SJSA1 (cell line): ENCODE measurements around the gene RALA. TPM values are rescaled to one million over a fixed set of nuclear protein-coding genes. Genes with fewer than 3 reads are reported as not detected.
A peak's percentile ranks its signal among the peaks of the same experiment; 100 is the strongest.

Experiments
- DNase-seq, 2 experiments: peaks; one replicate each; pipeline ENCODE4 v3.0.0-alpha.2; 2015 to 2020; ENCODE audit warnings: low spot score in 2 of 2, low read depth in 1 of 2
- H3K27ac ChIP-seq: fragments of 250-450 bp; sonication (Bioruptor Pico); 2 replicates; pipeline ENCODE4 v1.5.1; 2020; ENCODE audit warnings: mild to moderate bottlenecking, moderate library complexity
- H3K27me3 ChIP-seq: fragments of 250-450 bp; sonication (Bioruptor Pico); replicated peaks from 2 replicates; pipeline ENCODE4 v1.5.1; 2020; ENCODE audit warnings: mild to moderate bottlenecking, moderate library complexity
- H3K36me3 ChIP-seq: fragments of 250-450 bp; sonication (Bioruptor Pico); 2 replicates; pipeline ENCODE4 v1.5.1; 2020; ENCODE audit warnings: mild to moderate bottlenecking
- H3K4me1 ChIP-seq: fragments of 250-450 bp; sonication (Bioruptor Pico); replicated peaks from 2 replicates; pipeline ENCODE4 v1.6.1; 2021; ENCODE audit warnings: mild to moderate bottlenecking
- H3K4me3 ChIP-seq: fragments of 250-450 bp; sonication (Bioruptor Pico); 2 replicates; pipeline ENCODE4 v1.5.1; 2020; ENCODE audit warnings: mild to moderate bottlenecking
- H3K9me3 ChIP-seq: fragments of 250-450 bp; sonication (Bioruptor Pico); replicated peaks from 2 replicates; pipeline ENCODE4 v1.5.1; 2020; ENCODE audit warnings: mild to moderate bottlenecking
- total RNA-seq: library from RNA; depleted of rRNA; stranded (reverse); fragments of >200 nt; shearing (Covaris generic); gene quantifications from 2 replicates; pipeline ENCODE4 v1.2.3, GENCODE V29; 2014

Gene RALA
- total RNA-seq, 1 experiment from 2014 or later: 17.8 TPM

DNA sequence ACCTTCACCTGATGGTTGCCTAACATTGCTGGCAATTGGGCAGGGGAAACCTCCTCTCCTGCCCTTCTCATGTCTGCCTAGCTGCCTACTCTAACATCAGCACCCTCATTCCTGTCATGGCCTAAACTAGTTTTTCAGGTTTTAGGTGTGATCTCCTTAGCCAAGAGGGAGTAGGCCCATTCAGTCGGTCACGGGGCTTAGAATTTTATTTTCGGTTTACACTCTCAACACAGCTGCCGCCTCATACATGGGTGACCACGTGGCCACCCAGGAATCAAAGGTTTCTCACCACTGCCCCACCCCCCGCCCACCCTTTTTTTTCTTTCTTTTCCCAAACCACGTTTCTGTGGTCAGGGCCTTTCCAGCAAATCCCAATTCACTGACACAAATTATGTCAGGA is 97.2 kb downstream of the RALA start:
- H3K27me3 ChIP-seq: no peaks in the 10 kb centered on the region
- peaks cover 13% of the 10 kb centered on the region for H3K4me1 ChIP-seq
- peak; percentile 63 to 78 for DNase-seq
- H3K36me3 ChIP-seq: no peaks in the 10 kb centered on the region
- no peak overlapping the region for H3K4me3 ChIP-seq
- H3K9me3 ChIP-seq: no peaks in the 10 kb centered on the region
- H3K27ac ChIP-seq: peak overlapping the region; percentile 72

- DNase-seq: no peak
- H3K27me3 ChIP-seq: no peaks in the 10 kb centered on the region
- H3K36me3 ChIP-seq: no peaks in the 10 kb centered on the region
- H3K4me3 ChIP-seq: no peak overlapping the region
- peak overlapping the region; percentile 72 for H3K27ac ChIP-seq
- H3K9me3 ChIP-seq: no peaks in the 10 kb centered on the region
- H3K4me1 ChIP-seq: peaks cover 13% of the 10 kb centered on the region
Observed at GRCh38 chr7:39721345-39721744, 98.0 kb downstream of the RALA start.

DNA sequence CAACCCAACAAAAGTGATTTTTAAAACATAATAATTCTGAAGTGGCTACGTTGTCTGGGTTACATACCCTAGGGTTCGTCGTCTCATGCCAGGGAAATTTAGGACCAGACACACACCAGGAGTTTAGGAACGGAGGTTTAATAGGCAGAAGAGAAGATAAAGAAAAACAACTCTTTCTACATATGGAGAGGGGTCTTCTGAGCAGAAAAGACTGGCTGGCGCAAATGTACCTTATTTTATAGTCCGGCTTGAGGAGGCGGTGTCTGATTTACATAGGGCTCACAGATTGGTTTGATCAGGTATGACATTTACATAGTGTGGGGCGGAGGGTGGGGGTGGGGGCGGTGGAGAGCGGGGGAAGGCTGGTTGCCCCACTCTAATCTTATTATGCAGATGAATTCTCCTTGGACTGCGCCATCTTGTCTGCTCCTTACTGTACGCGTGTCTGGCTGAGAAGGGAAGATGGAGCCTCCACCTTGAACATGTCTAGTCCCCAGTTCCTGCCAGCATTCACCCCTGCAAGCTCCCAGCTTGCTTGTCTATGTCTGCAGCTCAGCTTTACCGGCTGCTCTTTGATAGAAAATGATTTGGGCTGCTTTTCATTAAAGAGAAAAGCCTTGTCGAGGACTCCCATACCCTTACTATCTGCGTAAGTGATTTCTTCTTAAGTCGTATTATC is 98.7 kb downstream of the RALA start:
- Histone ChIP-seq H3K27me3 (no peaks in the 10 kb centered on the region), H3K4me3 (no peak overlapping the region), H3K9me3 (no peaks in the 10 kb centered on the region), H3K27ac (no peak overlapping the region), H3K36me3 (no peaks in the 10 kb centered on the region), H3K4me1 (peaks cover 13% of the 10 kb centered on the region)
- DNase-seq: no peak

- Histone ChIP-seq H3K27ac (no peak overlapping the region), H3K36me3 (no peaks in the 10 kb centered on the region), H3K4me3 (no peak overlapping the region), H3K9me3 (no peaks in the 10 kb centered on the region), H3K4me1 (peaks cover 2% of the 10 kb centered on the region), H3K27me3 (no peaks in the 10 kb centered on the region)
- DNase-seq: no peak
Observed at GRCh38 chr7:39727231-39728012, 104.0 kb downstream of the RALA start.

GRCh38 chr7:39732837-39733804 is 109.7 kb downstream of the RALA start:
- H3K4me1 ChIP-seq: peaks cover 34% of the 10 kb centered on the region
- peak overlapping the region; percentile 100 for H3K27ac ChIP-seq
- H3K9me3 ChIP-seq: no peaks in the 10 kb centered on the region
- H3K36me3 ChIP-seq: no peaks in the 10 kb centered on the region; the same call in 1 of the 2 replicates
- DNase-seq: peak; percentile 98 to 99
- H3K27me3 ChIP-seq: no peaks in the 10 kb centered on the region
- peak overlapping the region; percentile 39 for H3K4me3 ChIP-seq

- Histone ChIP-seq H3K27ac (peak overlapping the region; percentile 100), H3K9me3 (no peaks in the 10 kb centered on the region), H3K4me1 (peaks cover 34% of the 10 kb centered on the region), H3K4me3 (peak overlapping the region; percentile 39), H3K27me3 (no peaks in the 10 kb centered on the region), H3K36me3 (no peaks in the 10 kb centered on the region; the same call in 1 of the 2 replicates)
- DNase-seq: peak; percentile 86 to 97
Observed at GRCh38 chr7:39733881-39734632, 110.7 kb downstream of the RALA start.

- peak overlapping the region; percentile 100 for H3K27ac ChIP-seq
- H3K9me3 ChIP-seq: no peaks in the 10 kb centered on the region
- H3K4me1 ChIP-seq: peaks cover 34% of the 10 kb centered on the region
- no peak for DNase-seq
- H3K4me3 ChIP-seq: peak overlapping the region; percentile 39
- no peaks in the 10 kb centered on the region for H3K27me3 ChIP-seq
- H3K36me3 ChIP-seq: no peaks in the 10 kb centered on the region; the same call in 1 of the 2 replicates
Observed at GRCh38 chr7:39734633-39735004, 111.2 kb downstream of the RALA start.

DNA sequence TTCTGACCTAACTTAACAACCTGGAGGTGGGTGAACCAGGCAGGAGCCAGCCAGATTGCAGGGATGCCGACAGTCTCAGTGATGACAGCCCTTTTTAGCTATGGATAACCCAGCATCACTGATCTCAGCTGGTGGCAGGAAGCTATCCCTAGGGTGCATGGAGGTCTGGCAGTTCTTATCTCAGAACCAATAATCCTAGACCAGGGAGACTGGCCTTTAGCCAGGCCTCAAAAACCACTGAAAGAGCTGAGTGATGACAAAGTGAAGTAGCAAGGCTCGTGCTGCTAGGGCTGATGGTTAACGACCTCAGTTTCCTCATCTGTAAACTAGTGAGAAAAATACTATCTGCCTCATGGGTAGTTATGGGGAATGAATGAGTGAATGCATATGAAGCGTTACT is 112.5 kb downstream of the RALA start:
- H3K9me3 ChIP-seq: no peaks in the 10 kb centered on the region
- peaks cover 34% of the 10 kb centered on the region for H3K4me1 ChIP-seq
- H3K36me3 ChIP-seq: peaks cover 3% of the 10 kb centered on the region
- no peak overlapping the region for H3K4me3 ChIP-seq
- no peak overlapping the region for H3K27ac ChIP-seq
- no peaks in the 10 kb centered on the region for H3K27me3 ChIP-seq
- peak in 1 of 2 experiments; percentile 33 for DNase-seq

DNA sequence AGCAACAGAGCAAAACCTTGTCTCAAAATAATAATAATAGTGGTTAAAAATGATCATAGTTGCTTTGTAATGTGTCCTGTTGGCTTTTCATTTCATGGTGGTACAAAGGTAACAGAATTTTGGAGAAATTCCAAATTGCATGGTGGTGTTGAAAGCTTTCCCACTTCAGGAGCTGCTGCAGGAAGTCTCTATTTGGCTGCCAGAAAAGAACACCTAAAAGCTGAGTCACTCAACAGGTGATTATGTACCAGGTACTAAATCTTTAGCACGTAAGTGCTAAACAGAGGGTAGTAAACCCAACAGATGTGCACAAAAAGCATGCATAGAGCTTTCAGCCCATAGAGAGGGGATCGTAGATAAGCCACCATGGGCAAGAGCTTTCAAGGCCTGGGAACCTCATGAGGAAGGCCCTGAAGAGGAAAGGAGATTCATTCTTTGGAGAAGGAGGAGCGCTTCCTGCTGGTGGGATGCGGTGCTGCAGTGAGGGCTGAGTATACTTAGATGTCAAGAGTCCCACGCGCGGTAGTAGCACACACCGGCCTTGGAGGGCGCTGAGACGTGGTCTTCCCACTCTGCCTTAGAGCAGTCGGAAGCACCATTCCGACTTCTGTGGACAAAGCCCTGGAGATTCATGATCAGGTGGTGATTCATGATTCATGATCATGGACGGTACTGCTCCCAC is 118.7 kb downstream of the RALA start:
- no peaks in the 10 kb centered on the region for H3K27me3 ChIP-seq
- peaks cover 6% of the 10 kb centered on the region for H3K36me3 ChIP-seq
- H3K9me3 ChIP-seq: no peaks in the 10 kb centered on the region
- DNase-seq: peak in 1 of 2 experiments; percentile 49
- H3K27ac ChIP-seq: no peak overlapping the region
- no peak overlapping the region for H3K4me3 ChIP-seq
- peaks cover 14% of the 10 kb centered on the region for H3K4me1 ChIP-seq

DNA sequence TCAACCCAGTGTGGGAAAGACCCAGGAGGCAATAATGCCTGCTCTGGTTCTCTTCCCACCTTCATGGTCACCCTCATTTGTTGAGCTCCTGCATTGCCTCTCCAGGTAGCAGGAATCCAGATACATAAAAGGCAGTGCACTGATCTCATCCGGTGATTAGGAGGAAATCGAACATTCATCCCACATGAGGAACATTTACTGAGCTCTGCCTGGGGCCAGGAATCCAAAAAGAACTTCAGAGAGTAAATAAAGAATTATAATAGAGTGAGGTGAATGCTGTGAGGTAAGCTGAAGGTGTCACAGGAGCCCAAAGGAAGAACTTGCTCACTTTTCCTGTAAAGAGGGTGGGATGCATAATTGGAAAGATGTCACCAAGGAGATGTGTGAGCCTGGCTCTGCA is 121.2 kb downstream of the RALA start:
- no peak for DNase-seq
- Histone ChIP-seq H3K27me3 (no peaks in the 10 kb centered on the region), H3K4me3 (no peak overlapping the region), H3K9me3 (no peaks in the 10 kb centered on the region), H3K4me1 (peaks cover 39% of the 10 kb centered on the region), H3K27ac (no peak overlapping the region), H3K36me3 (peaks cover 9% of the 10 kb centered on the region)

- Histone ChIP-seq H3K9me3 (no peaks in the 10 kb centered on the region), H3K4me1 (peaks cover 46% of the 10 kb centered on the region), H3K36me3 (peaks cover 9% of the 10 kb centered on the region), H3K4me3 (no peak overlapping the region), H3K27me3 (no peaks in the 10 kb centered on the region), H3K27ac (no peak overlapping the region)
- no peak for DNase-seq
Observed at GRCh38 chr7:39745320-39745719, 121.9 kb downstream of the RALA start.

- no peaks in the 10 kb centered on the region for H3K27me3 ChIP-seq
- DNase-seq: peak; percentile 75 to 81
- no peak overlapping the region for H3K27ac ChIP-seq
- no peak overlapping the region for H3K4me3 ChIP-seq
- peaks cover 7% of the 10 kb centered on the region; the same call in 1 of the 2 replicates for H3K36me3 ChIP-seq
- peaks cover 52% of the 10 kb centered on the region for H3K4me1 ChIP-seq
- H3K9me3 ChIP-seq: no peaks in the 10 kb centered on the region
Observed at GRCh38 chr7:39746103-39746819, 122.9 kb downstream of the RALA start.
